ENCODE data around the gene DLG3.
A peak's percentile ranks its signal among the peaks of the same experiment; 100 is the strongest.

DLG3 gene

DNA sequence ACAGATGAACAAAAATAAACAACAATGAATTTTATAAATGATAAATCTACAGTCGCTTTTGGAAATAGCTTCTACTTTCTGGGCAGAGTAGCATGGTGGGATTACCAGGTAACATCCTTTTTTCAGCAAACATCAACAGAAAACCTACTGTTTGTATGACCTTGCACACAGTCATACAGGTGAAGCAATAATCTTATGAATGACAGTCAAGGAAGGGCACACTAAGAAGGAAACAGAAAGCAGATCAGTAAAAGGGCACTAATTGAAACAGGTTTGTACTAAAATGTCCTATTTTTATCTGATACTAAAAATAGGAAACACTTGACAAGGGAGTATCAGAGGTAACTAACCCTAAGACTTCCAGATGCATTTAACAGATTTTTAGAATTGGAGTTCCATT is 108.9 kb downstream of the DLG3 start:
- Histone ChIP-seq H3K9me3 (ENCODE audit: control insufficient read depth in 2 of 2, low read length in 2 of 2) (no peaks in the 10 kb centered on the region), H3K36me3 (ENCODE audit: control insufficient read depth in 2 of 2, insufficient read depth in 2 of 2, low read length in 2 of 2) (no peaks in the 10 kb centered on the region), H3K4me3 (ENCODE audit: low read length in 2 of 2) (no peak overlapping the region)

DNA sequence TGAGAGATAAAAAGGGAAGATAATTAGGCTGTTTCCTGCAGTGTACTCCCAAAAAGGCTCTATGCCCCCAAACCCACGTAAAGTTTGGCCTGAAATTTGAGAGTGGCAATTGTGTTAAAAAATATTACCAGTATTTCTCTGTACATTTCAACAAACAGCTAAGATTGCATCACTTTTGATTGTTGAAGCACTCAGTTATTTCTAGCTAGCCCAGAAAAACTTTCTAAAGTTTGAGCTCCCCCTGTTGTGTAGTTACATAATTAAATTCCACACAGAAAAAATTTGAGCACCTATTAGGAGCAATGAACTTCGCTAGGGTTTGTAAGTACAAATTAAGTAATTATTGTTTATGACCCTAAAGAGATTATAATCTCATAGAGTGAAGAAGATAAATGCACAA is 109.4 kb downstream of the DLG3 start:
- H3K36me3 ChIP-seq (ENCODE audit: control insufficient read depth in 2 of 2, insufficient read depth in 2 of 2, low read length in 2 of 2), result no peaks in the 10 kb centered on the region
- H3K4me3 ChIP-seq (ENCODE audit: low read length in 2 of 2), result no peak overlapping the region
- peaks cover 0 to 3% of the 10 kb centered on the region in 2 donors for H3K4me1 ChIP-seq (ENCODE audit: control insufficient read depth in 2 of 2, insufficient read depth in 2 of 2, low read length in 2 of 2)
- peak overlapping the region in 1 of 2 donors; percentile 46 for H3K27ac ChIP-seq (ENCODE audit: low read depth in 2 of 2, low read length in 2 of 2)
- peaks cover 0 to 3% of the 10 kb centered on the region in 2 donors for H3K27me3 ChIP-seq (ENCODE audit: control insufficient read depth in 2 of 2, insufficient read depth in 2 of 2, low read length in 2 of 2)
- H3K9me3 ChIP-seq (ENCODE audit: control insufficient read depth in 2 of 2, low read length in 2 of 2), result peaks cover 0 to 2% of the 10 kb centered on the region in 2 donors
- H3K9ac ChIP-seq (ENCODE audit: low read depth in 1 of 2, low read length in 2 of 2), result no peak overlapping the region

More for the DNA sequence above, 108.9 kb downstream of the DLG3 start:
- H3K4me1 ChIP-seq (ENCODE audit: control insufficient read depth in 2 of 2, insufficient read depth in 2 of 2, low read length in 2 of 2), result peaks cover 0 to 3% of the 10 kb centered on the region in 2 donors
- peak overlapping the region; percentile 34 to 46 for H3K27ac ChIP-seq (ENCODE audit: low read depth in 2 of 2, low read length in 2 of 2)
- no peak overlapping the region for H3K9ac ChIP-seq (ENCODE audit: low read depth in 1 of 2, low read length in 2 of 2)
- peaks cover 0 to 3% of the 10 kb centered on the region in 2 donors for H3K27me3 ChIP-seq (ENCODE audit: control insufficient read depth in 2 of 2, insufficient read depth in 2 of 2, low read length in 2 of 2)

DNA sequence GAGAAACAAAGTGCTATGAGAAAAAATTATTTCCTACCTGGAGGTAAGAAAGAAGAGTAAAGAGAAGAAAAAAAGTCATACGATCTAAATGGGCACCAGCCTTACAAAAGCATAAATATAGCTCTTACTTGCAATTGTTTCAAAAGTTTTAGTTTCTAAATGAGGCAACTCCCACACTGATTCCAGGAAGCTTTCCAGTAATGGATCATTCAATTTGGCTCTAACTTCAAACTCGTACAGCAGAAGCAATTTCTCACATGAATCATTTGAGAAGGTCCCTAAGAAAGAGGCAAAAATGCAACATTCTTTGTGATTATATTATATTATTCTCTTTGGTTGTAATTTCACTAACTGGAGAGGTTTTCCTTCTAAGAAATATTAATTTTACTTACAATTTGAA is 109.9 kb downstream of the DLG3 start:
- H3K9me3 ChIP-seq (ENCODE audit: control insufficient read depth in 2 of 2, low read length in 2 of 2), result peaks cover 0 to 2% of the 10 kb centered on the region in 2 donors
- peaks cover 0 to 3% of the 10 kb centered on the region in 2 donors for H3K4me1 ChIP-seq (ENCODE audit: control insufficient read depth in 2 of 2, insufficient read depth in 2 of 2, low read length in 2 of 2)
- peaks cover 0 to 2% of the 10 kb centered on the region in 2 donors for H3K27me3 ChIP-seq (ENCODE audit: control insufficient read depth in 2 of 2, insufficient read depth in 2 of 2, low read length in 2 of 2)
- no peak overlapping the region for H3K27ac ChIP-seq (ENCODE audit: low read depth in 2 of 2, low read length in 2 of 2)
- H3K4me3 ChIP-seq (ENCODE audit: low read length in 2 of 2), result no peak overlapping the region
- H3K36me3 ChIP-seq (ENCODE audit: control insufficient read depth in 2 of 2, insufficient read depth in 2 of 2, low read length in 2 of 2), result no peaks in the 10 kb centered on the region
- H3K9ac ChIP-seq (ENCODE audit: low read depth in 1 of 2, low read length in 2 of 2), result no peak overlapping the region

DNA sequence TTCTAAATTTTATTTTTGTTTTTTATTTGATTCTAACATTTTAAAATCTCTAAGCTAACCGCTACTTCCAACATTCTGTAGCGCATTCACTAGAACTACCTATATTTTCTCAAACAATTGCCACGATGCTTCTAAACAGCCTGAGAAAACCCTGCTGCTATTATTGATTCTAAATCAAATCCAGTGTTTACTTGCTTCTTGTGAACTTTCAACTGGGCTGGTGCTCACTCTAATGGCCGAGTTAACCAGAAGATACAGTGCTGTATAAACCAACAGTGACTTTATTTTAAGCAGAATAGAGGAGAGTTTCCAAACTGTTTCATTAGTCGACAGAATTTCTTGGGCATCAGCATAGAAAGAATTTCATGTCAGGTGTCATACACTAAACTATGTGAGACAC is 110.3 kb downstream of the DLG3 start:
- Histone ChIP-seq H3K9ac (ENCODE audit: low read depth in 1 of 2, low read length in 2 of 2) (no peak overlapping the region), H3K27ac (ENCODE audit: low read depth in 2 of 2, low read length in 2 of 2) (no peak overlapping the region), H3K4me3 (ENCODE audit: low read length in 2 of 2) (no peak overlapping the region), H3K36me3 (ENCODE audit: control insufficient read depth in 2 of 2, insufficient read depth in 2 of 2, low read length in 2 of 2) (no peaks in the 10 kb centered on the region), H3K27me3 (ENCODE audit: control insufficient read depth in 2 of 2, insufficient read depth in 2 of 2, low read length in 2 of 2) (no peaks in the 10 kb centered on the region), H3K9me3 (ENCODE audit: control insufficient read depth in 2 of 2, low read length in 2 of 2) (peaks cover 0 to 2% of the 10 kb centered on the region in 2 donors), H3K4me1 (ENCODE audit: control insufficient read depth in 2 of 2, insufficient read depth in 2 of 2, low read length in 2 of 2) (peaks cover 0 to 3% of the 10 kb centered on the region in 2 donors)

All from mucosa of rectum (tissue), 2 donors.